Adrenal gland (tissue), 5 donors: Measurements from ENCODE around the gene SPATS2.

ENCODE experiments used
- POLR2A ChIP-seq, 2 donors: fragments of 450-650 bp; IDR thresholded peaks; one replicate each; pipeline ENCODE4 v1.6.1; 2017; ENCODE audit warnings: antibody characterized with exemption in 2 of 2, mild to moderate bottlenecking in 2 of 2, moderate library complexity in 1 of 2
- TF ChIP-seq, protein P1 (sequence below), 6 experiments: fragments of 450-650 bp in 4 of 6; fragments of 200-600 bp in 2 of 6; sonication (generic) in 1 of 6; IDR thresholded peaks; 1 replicate in 5 of 6; 2 replicates in 1 of 6; pipeline versions ENCODE4 v1.5.1 to v1.8.0; 2016 to 2021; ENCODE audit warnings: antibody characterized with exemption in 6 of 6, mild to moderate bottlenecking in 2 of 6, moderate library complexity in 1 of 6
- donor health status: DM: no; HTN: no; CAD: no.

DNA sequence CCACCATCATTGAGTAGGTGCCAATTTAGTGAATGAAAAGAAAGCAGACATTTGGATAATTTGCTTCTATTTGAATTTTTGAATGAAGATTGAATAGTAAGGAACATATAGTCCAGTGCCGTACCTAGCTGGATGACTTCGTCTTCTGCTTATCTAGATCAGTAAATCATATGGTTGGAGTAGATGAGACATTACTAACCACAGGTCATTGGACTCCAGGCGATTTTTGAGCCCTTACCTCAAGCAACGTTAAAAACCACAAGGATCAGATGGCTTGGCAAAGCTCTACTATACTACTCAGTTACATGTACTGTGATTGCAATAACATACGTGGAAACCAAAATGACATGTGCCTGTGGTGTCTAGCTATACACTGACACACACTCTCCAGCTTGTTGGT, 1.7 kb upstream of the SPATS2 start:
- TF ChIP-seq, protein P1, sequence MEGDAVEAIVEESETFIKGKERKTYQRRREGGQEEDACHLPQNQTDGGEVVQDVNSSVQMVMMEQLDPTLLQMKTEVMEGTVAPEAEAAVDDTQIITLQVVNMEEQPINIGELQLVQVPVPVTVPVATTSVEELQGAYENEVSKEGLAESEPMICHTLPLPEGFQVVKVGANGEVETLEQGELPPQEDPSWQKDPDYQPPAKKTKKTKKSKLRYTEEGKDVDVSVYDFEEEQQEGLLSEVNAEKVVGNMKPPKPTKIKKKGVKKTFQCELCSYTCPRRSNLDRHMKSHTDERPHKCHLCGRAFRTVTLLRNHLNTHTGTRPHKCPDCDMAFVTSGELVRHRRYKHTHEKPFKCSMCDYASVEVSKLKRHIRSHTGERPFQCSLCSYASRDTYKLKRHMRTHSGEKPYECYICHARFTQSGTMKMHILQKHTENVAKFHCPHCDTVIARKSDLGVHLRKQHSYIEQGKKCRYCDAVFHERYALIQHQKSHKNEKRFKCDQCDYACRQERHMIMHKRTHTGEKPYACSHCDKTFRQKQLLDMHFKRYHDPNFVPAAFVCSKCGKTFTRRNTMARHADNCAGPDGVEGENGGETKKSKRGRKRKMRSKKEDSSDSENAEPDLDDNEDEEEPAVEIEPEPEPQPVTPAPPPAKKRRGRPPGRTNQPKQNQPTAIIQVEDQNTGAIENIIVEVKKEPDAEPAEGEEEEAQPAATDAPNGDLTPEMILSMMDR (IDR thresholded peaks at IDR 0.05), result no peak
- TF ChIP-seq POLR2A (IDR thresholded peaks at IDR 0.05), result no peak
